MM.1S (cell line): ENCODE data around the gene ECE1.

Source experiments
- EZH2 ChIP-seq: fragments of 300-600 bp; sonication (generic); optimal IDR thresholded peaks from 2 replicates; pipeline ENCODE3; 2017; ENCODE audit warnings: low read depth, mild to moderate bottlenecking, antibody characterized with exemption, low read length, mixed read lengths
- TF ChIP-seq, protein P1 (sequence below): fragments of 300-600 bp; sonication (generic); IDR thresholded peaks from 2 replicates; pipeline ENCODE4 v1.5.1; 2016; ENCODE audit warnings: antibody characterized with exemption, low read length, mixed read lengths

DNA sequence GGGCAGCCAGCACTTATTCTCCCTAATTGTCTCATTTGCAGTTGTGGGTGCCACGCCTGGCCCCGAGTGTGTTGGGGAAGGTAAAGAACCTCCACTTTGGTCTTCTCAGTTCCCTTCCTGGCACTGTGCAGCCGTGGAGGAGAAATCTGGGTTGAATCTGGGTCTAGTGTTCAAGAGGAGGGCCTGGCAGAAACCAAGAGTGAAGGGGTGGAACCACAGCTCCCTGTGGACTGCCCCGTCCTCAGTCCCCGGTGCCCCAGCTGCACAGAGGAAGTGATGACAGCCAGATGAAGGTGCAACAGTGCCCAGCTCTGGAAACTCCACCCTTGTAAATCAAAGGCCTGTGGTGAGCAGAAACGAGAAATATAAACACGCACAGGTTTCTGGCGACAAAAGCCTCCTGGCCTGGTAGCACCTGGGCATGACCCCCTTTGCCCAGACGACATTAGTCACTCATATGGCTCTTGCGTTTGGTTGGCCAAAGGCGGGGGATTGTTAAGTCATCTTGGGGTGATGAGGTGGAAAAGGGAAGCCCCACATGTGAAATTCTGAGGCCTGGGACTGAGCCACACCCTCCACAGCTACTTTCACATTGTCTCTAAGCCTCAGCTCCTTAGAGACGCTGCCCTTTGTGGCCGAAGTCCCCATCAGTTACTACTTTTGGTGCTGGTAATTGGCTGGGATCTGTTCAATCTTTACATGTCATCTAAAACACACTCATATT, 4.2 kb upstream of the ECE1 start:
- TF ChIP-seq, protein P1, sequence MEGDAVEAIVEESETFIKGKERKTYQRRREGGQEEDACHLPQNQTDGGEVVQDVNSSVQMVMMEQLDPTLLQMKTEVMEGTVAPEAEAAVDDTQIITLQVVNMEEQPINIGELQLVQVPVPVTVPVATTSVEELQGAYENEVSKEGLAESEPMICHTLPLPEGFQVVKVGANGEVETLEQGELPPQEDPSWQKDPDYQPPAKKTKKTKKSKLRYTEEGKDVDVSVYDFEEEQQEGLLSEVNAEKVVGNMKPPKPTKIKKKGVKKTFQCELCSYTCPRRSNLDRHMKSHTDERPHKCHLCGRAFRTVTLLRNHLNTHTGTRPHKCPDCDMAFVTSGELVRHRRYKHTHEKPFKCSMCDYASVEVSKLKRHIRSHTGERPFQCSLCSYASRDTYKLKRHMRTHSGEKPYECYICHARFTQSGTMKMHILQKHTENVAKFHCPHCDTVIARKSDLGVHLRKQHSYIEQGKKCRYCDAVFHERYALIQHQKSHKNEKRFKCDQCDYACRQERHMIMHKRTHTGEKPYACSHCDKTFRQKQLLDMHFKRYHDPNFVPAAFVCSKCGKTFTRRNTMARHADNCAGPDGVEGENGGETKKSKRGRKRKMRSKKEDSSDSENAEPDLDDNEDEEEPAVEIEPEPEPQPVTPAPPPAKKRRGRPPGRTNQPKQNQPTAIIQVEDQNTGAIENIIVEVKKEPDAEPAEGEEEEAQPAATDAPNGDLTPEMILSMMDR = no peak
- no peak for TF ChIP-seq EZH2
